ENCODE measurements around the gene DCAF17. TPM values are rescaled to one million over a fixed set of nuclear protein-coding genes. Genes with fewer than 3 reads are reported as not detected.

The DCAF17 gene
- total and polyA plus RNA-seq, 7 donors, result 3.1 to 10.8 (median 7.5) TPM

DNA sequence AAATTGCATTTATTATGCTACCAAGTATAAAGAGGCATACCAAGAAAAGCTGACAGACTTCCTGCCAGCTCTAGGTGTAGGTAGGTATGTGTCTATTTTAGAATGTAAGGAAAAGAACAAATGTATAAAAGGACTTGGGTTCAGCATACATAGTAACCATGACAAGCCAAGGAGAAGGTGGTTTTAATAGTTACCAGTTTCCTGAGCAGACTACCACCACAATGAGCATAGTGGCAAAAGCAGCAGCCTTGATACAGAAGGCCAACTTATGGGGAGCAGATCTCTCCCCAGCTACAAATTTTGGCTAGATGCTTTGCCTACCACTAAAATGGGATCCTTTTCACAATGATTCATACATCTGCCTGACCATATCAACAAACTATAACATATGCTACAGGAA, 34.7 kb upstream of the DCAF17 start:
- ATAC-seq (no peak), DNase-seq (no peak)
- TF ChIP-seq, protein P1, sequence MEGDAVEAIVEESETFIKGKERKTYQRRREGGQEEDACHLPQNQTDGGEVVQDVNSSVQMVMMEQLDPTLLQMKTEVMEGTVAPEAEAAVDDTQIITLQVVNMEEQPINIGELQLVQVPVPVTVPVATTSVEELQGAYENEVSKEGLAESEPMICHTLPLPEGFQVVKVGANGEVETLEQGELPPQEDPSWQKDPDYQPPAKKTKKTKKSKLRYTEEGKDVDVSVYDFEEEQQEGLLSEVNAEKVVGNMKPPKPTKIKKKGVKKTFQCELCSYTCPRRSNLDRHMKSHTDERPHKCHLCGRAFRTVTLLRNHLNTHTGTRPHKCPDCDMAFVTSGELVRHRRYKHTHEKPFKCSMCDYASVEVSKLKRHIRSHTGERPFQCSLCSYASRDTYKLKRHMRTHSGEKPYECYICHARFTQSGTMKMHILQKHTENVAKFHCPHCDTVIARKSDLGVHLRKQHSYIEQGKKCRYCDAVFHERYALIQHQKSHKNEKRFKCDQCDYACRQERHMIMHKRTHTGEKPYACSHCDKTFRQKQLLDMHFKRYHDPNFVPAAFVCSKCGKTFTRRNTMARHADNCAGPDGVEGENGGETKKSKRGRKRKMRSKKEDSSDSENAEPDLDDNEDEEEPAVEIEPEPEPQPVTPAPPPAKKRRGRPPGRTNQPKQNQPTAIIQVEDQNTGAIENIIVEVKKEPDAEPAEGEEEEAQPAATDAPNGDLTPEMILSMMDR (IDR thresholded peaks at IDR 0.05), result no peak
- Histone ChIP-seq H3K27ac (no peak overlapping the region), H3K4me1 (no peaks in the 10 kb centered on the region), H3K4me3 (no peak overlapping the region), H3K9me3 (peaks cover 5% of the 10 kb centered on the region), H3K36me3 (ENCODE audit: insufficient read depth in 1 of 2, low read depth in 1 of 2) (no peaks in the 10 kb centered on the region), H3K27me3 (ENCODE audit: insufficient read depth in 3 of 3, low read length in 2 of 3) (no peaks in the 10 kb centered on the region)
- intact Hi-C loops (cut with DNase I), result no loop called here

DNA sequence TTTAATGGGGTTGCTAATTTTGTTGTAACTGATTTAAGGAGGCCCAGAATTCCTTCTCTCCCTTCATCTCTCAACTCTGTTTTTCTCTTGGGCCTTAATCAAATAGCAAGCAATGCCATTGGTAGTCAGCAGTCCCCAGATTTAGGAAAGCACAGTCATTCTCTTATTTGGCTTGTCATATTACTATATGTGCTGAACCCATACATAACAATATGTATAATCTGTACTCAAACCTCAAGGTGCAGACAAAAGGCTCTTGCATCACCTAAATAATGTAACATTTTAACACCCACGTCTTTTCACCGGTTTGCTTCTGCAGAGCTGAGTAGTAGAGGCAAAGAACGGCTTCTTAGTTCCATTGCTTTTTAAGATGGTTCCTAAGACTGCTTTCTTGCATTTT, 33.6 kb upstream of the DCAF17 start:
- H3K27me3 ChIP-seq (ENCODE audit: insufficient read depth in 3 of 3, low read length in 2 of 3), result no peaks in the 10 kb centered on the region
- no peak overlapping the region for H3K27ac ChIP-seq
- H3K4me1 ChIP-seq, result no peaks in the 10 kb centered on the region
- ATAC-seq, result no peak
- TF ChIP-seq, protein P1 (IDR thresholded peaks at IDR 0.05), result no peak
- H3K9me3 ChIP-seq, result peaks cover 5% of the 10 kb centered on the region
- H3K4me3 ChIP-seq, result no peak overlapping the region
- WGBS, 3 donors, result 92 to 96% (median 94%) methylated on average over 3 of the region's 3 CpGs
- intact Hi-C loops (cut with DNase I), result no loop called here
- DNase-seq, result no peak
- H3K36me3 ChIP-seq (ENCODE audit: insufficient read depth in 1 of 2, low read depth in 1 of 2), result no peaks in the 10 kb centered on the region

DNA sequence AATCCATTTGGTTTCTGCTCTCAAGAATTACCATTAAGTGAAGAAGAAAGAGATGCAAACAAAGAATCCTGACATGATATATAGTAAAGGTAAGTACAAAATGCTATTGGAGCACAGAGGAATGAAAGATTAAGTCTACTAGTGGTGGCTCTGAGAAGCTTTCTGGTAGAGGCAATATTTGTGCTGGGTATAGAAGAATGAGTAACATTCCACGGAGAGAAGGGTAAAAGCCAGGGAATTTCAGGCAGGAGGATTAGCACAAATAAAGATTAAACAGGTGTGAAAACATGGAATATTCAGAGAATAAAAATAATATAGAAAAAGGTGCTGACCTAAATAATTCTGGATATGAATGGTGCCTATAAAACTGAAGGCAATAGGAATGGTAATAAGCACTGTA, 32.1 kb upstream of the DCAF17 start:
- intact Hi-C loops (cut with DNase I), result no loop called here
- no peak overlapping the region for H3K27ac ChIP-seq
- no peaks in the 10 kb centered on the region for H3K36me3 ChIP-seq (ENCODE audit: insufficient read depth in 1 of 2, low read depth in 1 of 2)
- ATAC-seq (no peak), DNase-seq (no peak)
- no peak overlapping the region for H3K4me3 ChIP-seq
- no peaks in the 10 kb centered on the region for H3K4me1 ChIP-seq
- TF ChIP-seq, protein P1 (IDR thresholded peaks at IDR 0.05), result no peak
- 83 to 97% (median 94%) methylated on average over 1 of the region's 1 CpG for WGBS, 3 donors
- peaks cover 5% of the 10 kb centered on the region for H3K9me3 ChIP-seq
- no peaks in the 10 kb centered on the region for H3K27me3 ChIP-seq (ENCODE audit: insufficient read depth in 3 of 3, low read length in 2 of 3)

DNA sequence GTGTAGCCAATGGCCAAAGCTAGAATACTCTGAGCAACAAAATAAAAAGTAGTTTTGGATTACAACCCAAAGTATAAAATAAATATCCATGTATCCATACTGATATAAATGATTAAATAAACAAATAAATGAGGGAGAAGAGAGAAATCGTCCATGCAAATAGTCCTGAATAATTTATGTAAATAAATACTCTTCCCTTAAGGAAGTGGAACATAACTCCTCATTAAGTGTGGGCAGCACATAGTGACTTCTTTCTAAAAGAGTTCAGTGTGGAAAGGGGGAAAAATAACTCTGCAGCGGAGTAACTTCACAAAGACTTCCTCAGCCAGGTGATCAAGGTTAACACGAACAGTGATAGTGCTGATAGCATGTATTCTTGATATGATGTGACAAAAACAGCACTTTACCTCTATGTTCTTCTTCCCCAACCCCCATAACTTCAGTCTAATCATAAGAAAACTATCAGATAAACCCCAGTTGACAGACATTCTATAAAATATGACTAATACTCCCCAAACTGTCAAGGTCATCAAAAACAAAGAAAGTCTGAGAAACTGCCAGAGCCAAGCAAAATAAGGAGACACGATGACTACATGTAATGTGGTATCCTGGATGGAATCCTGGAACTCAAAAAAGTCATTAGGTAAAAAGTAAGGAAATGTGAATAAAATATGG, 31.0 kb upstream of the DCAF17 start:
- intact Hi-C loops (cut with DNase I), result no loop called here
- DNase-seq (no peak), ATAC-seq (no peak)
- TF ChIP-seq, protein P1 (IDR thresholded peaks at IDR 0.05), result no peak
- Histone ChIP-seq H3K9me3 (peaks cover 5% of the 10 kb centered on the region), H3K27me3 (ENCODE audit: insufficient read depth in 3 of 3, low read length in 2 of 3) (no peaks in the 10 kb centered on the region), H3K27ac (no peak overlapping the region), H3K36me3 (ENCODE audit: insufficient read depth in 1 of 2, low read depth in 1 of 2) (no peaks in the 10 kb centered on the region), H3K4me3 (no peak overlapping the region), H3K4me1 (no peaks in the 10 kb centered on the region)
- 89 to 93% (median 91%) methylated on average over 4 of the region's 4 CpGs for WGBS, 3 donors

DNA sequence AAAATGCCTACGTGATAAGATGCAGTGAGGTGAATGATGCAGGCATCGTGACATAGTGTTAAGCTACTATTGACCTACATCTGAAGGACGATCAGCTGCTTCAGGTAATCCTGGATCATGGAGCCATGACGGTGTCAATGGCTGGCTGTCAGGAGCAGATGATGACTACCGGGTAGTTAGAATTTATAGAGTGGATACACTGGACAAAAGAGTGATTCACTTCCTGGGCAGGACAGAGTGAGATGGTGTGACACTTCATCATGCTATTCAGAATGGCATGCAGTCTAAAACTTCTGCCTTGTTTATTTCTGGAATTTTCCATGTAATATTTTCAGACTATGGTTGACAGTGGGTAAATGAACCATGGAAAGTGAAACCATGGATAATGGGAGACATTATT, 29.8 kb upstream of the DCAF17 start:
- WGBS, 3 donors, result 68 to 75% (median 75%) methylated on average over 5 of the region's 5 CpGs
- Histone ChIP-seq H3K9me3 (peaks cover 5% of the 10 kb centered on the region), H3K4me3 (no peak overlapping the region), H3K36me3 (ENCODE audit: insufficient read depth in 1 of 2, low read depth in 1 of 2) (no peaks in the 10 kb centered on the region), H3K27me3 (ENCODE audit: insufficient read depth in 3 of 3, low read length in 2 of 3) (no peaks in the 10 kb centered on the region), H3K27ac (no peak overlapping the region), H3K4me1 (no peaks in the 10 kb centered on the region)
- TF ChIP-seq, protein P1 (IDR thresholded peaks at IDR 0.05), result no peak
- ATAC-seq (peak; percentile 57 to 94 (median 72)), DNase-seq (no peak)
- intact Hi-C loops (cut with DNase I), result no loop called here
